GM10266 (cell line): ENCODE measurements around the gene RBBP8NL.
A peak's percentile ranks its signal among the peaks of the same experiment; 100 is the strongest.

ENCODE experiments used
- DNase-seq: peaks from one replicate; pipeline ENCODE4 v3.0.0; 2012; ENCODE audit errors: extremely low spot score
- CTCF ChIP-seq: IDR thresholded peaks from 2 replicates; pipeline ENCODE4 v1.5.1; 2012; ENCODE audit warnings: mild to moderate bottlenecking, low read depth; ENCODE audit not compliant: control insufficient read depth, insufficient read depth; ENCODE audit errors: missing control alignments

The RBBP8NL gene

GRCh38 chr20:62412194-62413024 is 14.9 kb downstream of the RBBP8NL start:
- no peak for TF ChIP-seq CTCF
- no peak for DNase-seq

GRCh38 chr20:62411479-62412193 is 15.7 kb downstream of the RBBP8NL start:
- TF ChIP-seq CTCF = no peak
- no peak for DNase-seq

- no peak for TF ChIP-seq CTCF
These were observed 16.4 kb downstream of the RBBP8NL start for GRCh38 chr20:62410746-62411478.

GRCh38 chr20:62409931-62410745 is 17.2 kb downstream of the RBBP8NL start:
- DNase-seq = peak; percentile 75
- TF ChIP-seq CTCF = peak; percentile 65

More at GRCh38 chr20:62410746-62411478, 16.4 kb downstream of the RBBP8NL start:
- no peak for DNase-seq

- DNase-seq = no peak
- TF ChIP-seq CTCF = no peak
These were observed 18.1 kb downstream of the RBBP8NL start for GRCh38 chr20:62409086-62409853.

GRCh38 chr20:62408640-62409039 is 18.7 kb downstream of the RBBP8NL start:
- no peak for TF ChIP-seq CTCF
- no peak for DNase-seq
